ENCODE measurements around the gene PKNOX2. TPM values are rescaled to one million over a fixed set of nuclear protein-coding genes. Genes with fewer than 3 reads are reported as not detected.
A peak's percentile ranks its signal among the peaks of the same experiment; 100 is the strongest.

Gene PKNOX2
- total RNA-seq, 1 donor from 2014 or later: 17.8 TPM

GRCh38 chr11:125167292-125167953 lies 2.9 kb downstream of the PKNOX2 start:
- peak overlapping the region; percentile 67 for H3K4me3 ChIP-seq
- intact Hi-C loops (cut with DNase I): no loop called here
- H3K36me3 ChIP-seq: no peaks in the 10 kb centered on the region
- ATAC-seq (no peak), DNase-seq (no peak)
- TF ChIP-seq CTCF (IDR thresholded peaks at IDR 0.05): no peak
- peaks cover 48% of the 10 kb centered on the region for H3K27me3 ChIP-seq
- H3K9me3 ChIP-seq: no peaks in the 10 kb centered on the region
- H3K4me1 ChIP-seq: peaks cover 31% of the 10 kb centered on the region
- H3K27ac ChIP-seq: peak overlapping the region; percentile 85

- no peak for DNase-seq
- no peak for ATAC-seq
- TF ChIP-seq CTCF (IDR thresholded peaks at IDR 0.05): no peak
- Histone ChIP-seq H3K36me3 (no peaks in the 10 kb centered on the region), H3K4me1 (peaks cover 31% of the 10 kb centered on the region), H3K4me3 (peak overlapping the region; percentile 67), H3K27ac (no peak overlapping the region), H3K9me3 (no peaks in the 10 kb centered on the region), H3K27me3 (peaks cover 46% of the 10 kb centered on the region)
- intact Hi-C loops (cut with DNase I): no loop called here
Measured at GRCh38 chr11:125167954-125168835, 3.6 kb downstream of the PKNOX2 start.

- intact Hi-C loops (cut with DNase I): no loop called here
- H3K27ac ChIP-seq: peak overlapping the region; percentile 52
Measured at GRCh38 chr11:125168918-125169456, 4.4 kb downstream of the PKNOX2 start.

GRCh38 chr11:125170001-125170509 lies 5.5 kb downstream of the PKNOX2 start:
- H3K27ac ChIP-seq: peak overlapping the region; percentile 52
- H3K9me3 ChIP-seq: no peaks in the 10 kb centered on the region
- TF ChIP-seq CTCF (IDR thresholded peaks at IDR 0.05): no peak
- no peak for ATAC-seq
- peaks cover 41% of the 10 kb centered on the region for H3K27me3 ChIP-seq
- no peak for DNase-seq
- intact Hi-C loops (cut with DNase I): no loop called here
- H3K36me3 ChIP-seq: no peaks in the 10 kb centered on the region
- peaks cover 25% of the 10 kb centered on the region for H3K4me1 ChIP-seq
- no peak overlapping the region for H3K4me3 ChIP-seq

More at GRCh38 chr11:125168918-125169456, 4.4 kb downstream of the PKNOX2 start:
- DNase-seq: no peak
- no peak for TF ChIP-seq CTCF (IDR thresholded peaks at IDR 0.05)
- ATAC-seq: no peak
- Histone ChIP-seq H3K4me1 (peaks cover 31% of the 10 kb centered on the region), H3K36me3 (no peaks in the 10 kb centered on the region), H3K9me3 (no peaks in the 10 kb centered on the region), H3K27me3 (peaks cover 39% of the 10 kb centered on the region), H3K4me3 (no peak overlapping the region)

GRCh38 chr11:125170510-125171031 lies 6.0 kb downstream of the PKNOX2 start:
- Histone ChIP-seq H3K9me3 (no peaks in the 10 kb centered on the region), H3K36me3 (no peaks in the 10 kb centered on the region), H3K27ac (peak overlapping the region; percentile 52), H3K4me3 (no peak overlapping the region), H3K4me1 (peaks cover 23% of the 10 kb centered on the region), H3K27me3 (peaks cover 36% of the 10 kb centered on the region)
- no peak for DNase-seq
- no peak for TF ChIP-seq CTCF (IDR thresholded peaks at IDR 0.05)
- intact Hi-C loops (cut with DNase I): no loop called here
- ATAC-seq: no peak

Measured in upper lobe of right lung (tissue), 1 donor.